Measurements from ENCODE around the gene PHACTR3. TPM values are rescaled to one million over a fixed set of nuclear protein-coding genes. Genes with fewer than 3 reads are reported as not detected.
"Not testable (repeated sequence)": the region's sequence is repeated elsewhere in the genome, so short reads cannot be mapped to it uniquely, and the experiment has no call there.

PHACTR3 gene
- total RNA-seq, 2 donors from 2014 or later: 6.4 to 6.9 TPM

DNA sequence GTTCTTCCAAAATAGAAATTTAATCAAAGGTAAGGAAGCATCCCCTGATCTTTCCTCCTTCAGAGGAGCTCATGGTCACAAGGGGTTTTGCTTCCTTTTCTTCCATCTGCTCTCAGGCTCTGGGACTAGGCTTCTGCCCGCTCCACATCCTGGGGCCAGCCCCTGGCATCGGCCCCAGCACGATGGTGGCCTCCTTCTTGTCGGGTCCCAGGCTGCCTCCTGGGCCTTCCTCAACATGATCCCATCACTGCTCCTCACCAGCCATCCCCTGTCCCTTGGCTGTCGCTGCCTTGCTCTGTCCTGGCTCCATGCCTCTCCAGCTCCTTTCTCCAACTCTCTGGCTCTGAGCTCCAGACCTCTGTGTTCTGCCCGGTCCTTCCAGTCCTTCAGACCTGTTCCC, 4.1 kb downstream of the PHACTR3 start:
- DNase-seq: no peak
- intact Hi-C loops (cut with DNase I): no loop called here
- ATAC-seq: no peak

DNA sequence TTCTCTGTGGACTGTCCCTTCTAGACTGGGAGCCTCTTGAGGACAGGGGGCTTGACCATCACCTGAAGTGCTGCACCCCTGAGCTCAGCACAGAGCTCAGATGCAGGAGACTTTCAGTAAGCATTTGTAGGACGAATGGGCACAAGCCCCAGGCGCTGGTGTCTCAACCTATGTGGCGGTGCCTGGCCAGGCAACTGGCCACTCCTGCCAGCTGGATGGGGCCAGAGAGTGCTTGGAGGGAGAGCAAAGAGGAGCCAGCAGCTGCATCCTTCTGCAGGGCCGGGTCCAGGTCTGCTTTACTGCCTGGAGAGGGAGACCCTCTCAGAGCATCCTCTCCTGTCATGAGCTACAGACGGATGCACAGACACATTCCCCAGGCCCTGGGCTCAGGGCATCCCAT, 4.5 kb downstream of the PHACTR3 start:
- DNase-seq (no peak), ATAC-seq (no peak)
- intact Hi-C loops (cut with DNase I): no loop called here

DNA sequence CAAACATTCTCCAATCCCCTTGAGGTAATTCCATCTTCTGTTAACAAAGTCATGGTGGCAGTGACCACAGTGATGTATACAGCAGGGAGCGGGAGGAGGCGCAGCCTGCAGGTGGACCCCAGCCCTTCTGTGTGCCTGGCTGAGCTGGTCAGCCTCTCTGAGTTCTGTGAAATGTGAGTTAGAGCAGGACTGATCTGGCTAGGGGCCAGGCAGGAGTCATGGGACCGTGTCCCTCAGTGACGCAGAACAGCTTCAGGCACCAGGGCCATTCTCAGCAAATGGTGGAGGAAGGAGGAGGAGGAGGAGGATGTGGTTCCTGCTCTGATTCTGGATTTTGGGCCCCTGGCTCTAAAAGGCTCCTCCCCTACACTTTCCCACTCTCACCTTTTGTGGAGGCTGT, 6.9 kb downstream of the PHACTR3 start:
- intact Hi-C loops (cut with DNase I): no loop called here
- peak; percentile 58 for DNase-seq
- ATAC-seq: peak in 1 of 2 donors; percentile 53

DNA sequence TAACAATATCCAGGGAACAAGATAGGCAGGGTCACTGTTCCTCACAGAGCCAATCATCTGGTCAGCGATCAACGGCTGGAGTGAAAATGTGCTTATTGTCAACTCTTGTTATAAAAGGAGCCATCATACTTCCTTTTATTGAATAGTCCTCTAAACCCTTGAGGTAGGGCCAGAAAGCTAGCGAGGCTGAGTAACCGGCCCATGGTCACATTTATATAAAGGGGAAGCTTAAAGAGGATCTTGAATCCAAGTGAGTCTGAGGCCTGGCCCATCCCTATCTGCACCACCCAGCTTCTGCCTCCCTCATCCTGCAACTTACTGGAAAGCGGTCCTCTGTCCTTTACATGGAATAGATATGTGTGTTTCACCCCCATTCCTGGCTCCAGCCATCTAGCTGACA, 9.5 kb downstream of the PHACTR3 start:
- DNase-seq: no peak
- intact Hi-C loops (cut with DNase I): no loop called here
- ATAC-seq: no peak

DNA sequence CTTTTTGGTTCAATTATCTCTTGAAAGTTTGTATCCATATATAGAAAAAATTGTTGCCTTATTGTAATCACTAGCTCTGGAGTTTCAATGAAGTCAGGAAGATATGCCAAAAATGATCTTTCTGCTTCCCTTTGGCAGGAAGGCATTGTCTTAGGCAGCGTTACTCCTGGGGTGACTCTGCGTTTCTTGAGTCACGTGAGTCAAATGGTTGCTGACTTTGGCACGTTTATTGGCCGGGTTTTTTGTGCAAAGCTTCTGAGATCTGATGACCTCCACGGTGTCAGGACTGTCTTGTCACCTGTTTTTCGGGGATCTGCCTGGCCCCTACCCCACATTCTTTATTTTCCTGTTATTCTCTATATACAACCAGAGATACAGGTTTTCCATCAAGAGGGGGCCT, 10.4 kb downstream of the PHACTR3 start:
- no peak for DNase-seq
- no peak for ATAC-seq
- intact Hi-C loops (cut with DNase I): no loop called here

DNA sequence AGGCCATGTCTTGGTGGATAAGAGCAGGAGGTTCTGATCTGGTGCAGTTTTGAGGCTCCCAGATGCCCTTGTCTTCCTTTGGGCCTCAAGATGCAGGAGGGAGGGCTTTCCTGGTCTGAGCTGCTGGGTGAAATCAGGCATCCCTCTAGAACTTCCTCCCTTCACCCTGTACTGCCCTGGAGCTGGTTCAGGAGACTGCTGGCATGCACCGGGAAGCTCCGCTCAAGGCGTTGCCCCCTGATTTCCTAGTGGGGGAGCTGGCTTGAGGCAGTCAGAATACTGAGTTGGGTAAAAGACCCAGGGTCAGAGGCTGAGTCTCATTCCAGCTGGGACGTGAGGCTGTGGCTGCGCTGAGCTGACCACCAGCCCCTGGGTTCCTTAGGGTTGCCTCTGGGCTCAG, 12.0 kb downstream of the PHACTR3 start:
- DNase-seq (no peak), ATAC-seq (no peak)
- intact Hi-C loops (cut with DNase I): no loop called here

DNA sequence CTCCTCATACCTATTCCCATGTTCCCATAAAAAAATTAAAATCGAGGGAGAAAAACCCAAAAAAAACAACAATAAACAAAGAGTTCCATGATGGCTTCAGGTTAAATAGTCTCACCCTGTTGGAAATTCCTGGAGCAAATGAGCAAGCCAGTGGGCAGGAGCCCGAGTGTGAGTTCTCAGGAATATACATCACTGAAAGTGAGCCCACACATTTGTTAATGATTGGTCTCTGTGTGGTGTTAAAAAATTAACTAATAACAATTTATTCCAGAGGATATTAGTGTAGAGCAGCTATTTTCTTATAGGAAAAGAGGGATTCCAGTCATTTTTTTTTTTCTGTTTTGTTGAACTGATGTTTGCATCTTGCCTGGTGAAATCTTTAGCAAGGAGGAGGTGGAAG, 12.9 kb downstream of the PHACTR3 start:
- intact Hi-C loops (cut with DNase I): no loop called here
- no peak for DNase-seq

DNA sequence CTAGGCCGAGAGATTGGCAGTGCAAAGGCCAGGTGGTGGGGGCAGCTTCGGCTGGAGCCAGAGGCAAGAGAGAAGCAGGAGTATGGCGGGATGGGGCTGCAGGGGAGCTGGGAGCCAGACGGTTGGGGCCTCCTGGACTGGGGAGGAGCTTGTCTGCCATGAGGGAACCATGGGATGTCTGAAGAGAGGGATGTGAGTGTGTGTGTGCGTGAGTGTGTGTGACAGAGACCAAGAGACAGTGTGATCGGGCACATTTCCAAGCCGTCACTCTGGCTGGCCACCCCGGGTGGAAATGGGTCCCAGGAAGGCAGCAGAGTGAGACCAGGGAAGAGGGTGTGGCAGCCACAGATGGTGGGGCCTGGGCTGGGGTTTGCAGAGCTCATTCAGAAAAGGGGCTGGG, 13.8 kb downstream of the PHACTR3 start:
- intact Hi-C loops (cut with DNase I): no loop called here
- ATAC-seq: no peak

More for the DNA sequence above, 12.9 kb downstream of the PHACTR3 start:
- no peak for ATAC-seq

DNA sequence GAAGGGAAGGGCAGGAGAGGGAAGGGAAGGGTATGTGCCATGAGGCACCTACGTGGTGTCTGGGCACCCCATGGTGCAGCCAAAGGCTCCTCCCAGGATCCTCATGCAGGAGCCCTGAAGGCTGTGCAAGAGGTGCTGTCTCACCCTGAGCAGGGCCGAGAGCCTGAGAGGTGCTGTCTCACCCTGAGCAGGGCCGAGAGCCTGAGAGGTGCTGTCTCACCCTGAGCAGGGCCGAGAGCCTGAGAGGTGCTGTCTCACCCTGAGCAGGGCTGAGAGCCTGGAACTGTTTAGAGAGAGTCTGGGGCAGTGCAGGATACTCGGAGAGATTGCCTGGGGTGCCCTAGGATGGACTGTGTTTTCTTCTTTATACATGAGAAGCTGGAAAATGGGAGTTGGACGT, 14.2 kb downstream of the PHACTR3 start:
- DNase-seq; intact Hi-C loops (cut with DNase I); ATAC-seq: not testable (repeated sequence)

More for the DNA sequence above, 13.8 kb downstream of the PHACTR3 start:
- no peak for DNase-seq

DNA sequence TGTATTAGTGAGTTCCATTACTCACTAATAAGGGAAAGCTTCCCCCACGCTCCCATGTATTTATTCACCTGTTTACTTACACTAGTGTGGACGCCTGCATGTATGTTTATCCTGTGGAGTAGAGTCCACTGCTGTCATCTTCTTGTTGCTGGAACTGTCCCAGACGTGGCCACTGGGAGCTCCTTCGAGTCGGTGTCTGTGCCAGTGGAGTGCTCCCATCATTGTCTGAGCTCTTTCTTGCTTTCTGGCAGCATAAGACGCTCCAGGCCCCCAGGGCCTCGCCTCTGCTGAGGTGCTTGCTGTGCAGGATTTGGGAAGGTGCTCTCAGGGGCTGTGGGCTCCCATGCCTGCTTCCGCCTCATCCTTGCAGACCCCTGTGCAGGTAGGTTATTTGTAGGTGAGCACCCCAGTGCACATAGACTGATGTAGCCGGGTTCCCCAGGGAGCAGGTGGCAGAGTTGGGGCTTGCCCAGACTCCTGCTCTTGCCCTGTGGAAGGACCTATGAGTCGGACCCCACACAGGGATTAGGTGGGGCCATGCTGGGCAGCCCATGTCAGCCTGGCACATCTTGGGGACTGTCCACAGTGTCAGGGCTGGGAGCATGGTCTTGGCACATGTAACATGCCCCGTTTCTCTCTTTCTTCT, 16.6 kb downstream of the PHACTR3 start:
- DNase-seq: no peak
- intact Hi-C loops (cut with DNase I): no loop called here
- ATAC-seq: no peak

DNA sequence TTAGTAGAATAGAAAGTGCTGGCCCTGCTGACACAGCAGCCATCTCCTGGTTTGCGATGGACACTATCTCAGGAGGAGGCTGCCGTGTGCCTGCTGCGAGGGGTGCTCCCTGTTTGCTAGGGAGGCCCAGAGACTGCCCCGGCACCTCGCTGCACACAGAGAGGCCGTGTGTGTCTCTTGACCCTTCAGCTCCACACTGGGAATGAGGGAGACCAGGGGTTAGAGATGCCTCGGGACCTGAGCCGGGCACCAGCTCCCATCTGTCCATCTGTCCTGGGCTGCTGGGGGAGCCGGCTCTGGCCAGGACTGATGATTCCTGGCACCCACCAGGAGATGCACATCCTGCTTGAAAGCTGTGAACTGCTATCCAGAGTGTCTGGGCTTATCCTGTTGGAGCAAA, 18.2 kb downstream of the PHACTR3 start:
- intact Hi-C loops (cut with DNase I): no loop called here
- ATAC-seq: no peak
- DNase-seq: no peak

DNA sequence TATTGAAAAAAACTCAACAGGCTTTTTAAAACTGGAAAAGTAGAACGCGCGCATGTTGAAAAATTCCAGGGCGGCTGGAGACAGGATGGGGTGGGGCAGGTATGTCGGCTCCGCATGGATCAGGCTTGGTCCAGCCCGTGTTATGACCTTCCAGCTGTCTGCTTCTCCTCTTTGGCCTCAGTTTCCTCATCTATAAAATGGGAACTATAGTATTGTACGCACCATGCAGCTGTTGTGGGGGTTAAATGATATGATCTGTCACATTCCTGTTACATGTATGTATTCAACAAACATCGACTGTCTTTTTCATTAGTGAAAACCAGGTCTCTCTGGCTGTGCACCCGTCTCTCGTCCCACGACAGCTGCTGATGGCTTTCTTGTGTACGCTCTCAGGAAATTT, 18.8 kb downstream of the PHACTR3 start:
- DNase-seq (no peak), ATAC-seq (no peak)
- intact Hi-C loops (cut with DNase I): no loop called here

DNA sequence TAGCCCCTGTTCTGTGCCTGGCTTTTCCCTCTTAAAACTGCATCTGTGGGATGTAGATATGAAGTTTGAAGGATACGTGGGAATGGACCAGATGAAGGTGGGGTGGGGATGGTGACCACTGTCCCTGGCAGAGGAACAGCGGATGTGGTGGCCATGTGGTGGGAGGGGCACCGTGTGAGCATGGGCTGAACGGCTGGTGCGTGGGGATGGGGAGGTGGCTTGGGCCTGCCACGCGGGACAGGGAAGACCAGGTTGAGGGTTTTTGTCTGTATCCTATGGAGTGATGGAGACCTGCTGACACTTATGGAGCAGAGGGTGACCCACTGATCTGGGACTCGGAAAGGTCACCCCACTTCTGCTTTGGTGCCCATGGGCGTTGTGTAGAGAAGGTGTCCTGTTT, 19.2 kb downstream of the PHACTR3 start:
- intact Hi-C loops (cut with DNase I): no loop called here
- no peak for ATAC-seq
- DNase-seq: no peak

DNA sequence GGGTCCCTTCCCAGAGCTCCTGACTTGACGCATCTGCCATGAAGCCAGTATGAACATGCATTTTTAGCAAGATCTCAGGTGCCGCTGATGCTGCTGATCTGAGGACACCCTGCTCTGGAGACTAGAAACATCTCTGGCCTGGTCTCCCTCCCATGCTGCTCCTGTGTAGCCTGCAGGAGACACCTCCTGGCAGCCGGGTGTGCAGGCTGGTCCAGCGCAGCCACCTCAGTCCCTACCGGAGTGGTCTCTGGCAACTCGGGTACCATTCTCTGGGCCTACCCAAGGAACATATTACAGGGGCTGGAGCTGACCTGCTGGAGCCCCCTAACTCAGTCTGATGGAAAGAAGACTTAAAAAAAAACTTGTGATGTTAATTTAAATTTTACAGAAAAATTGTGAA, 20.1 kb downstream of the PHACTR3 start:
- ATAC-seq (no peak), DNase-seq (no peak)
- intact Hi-C loops (cut with DNase I): no loop called here

DNA sequence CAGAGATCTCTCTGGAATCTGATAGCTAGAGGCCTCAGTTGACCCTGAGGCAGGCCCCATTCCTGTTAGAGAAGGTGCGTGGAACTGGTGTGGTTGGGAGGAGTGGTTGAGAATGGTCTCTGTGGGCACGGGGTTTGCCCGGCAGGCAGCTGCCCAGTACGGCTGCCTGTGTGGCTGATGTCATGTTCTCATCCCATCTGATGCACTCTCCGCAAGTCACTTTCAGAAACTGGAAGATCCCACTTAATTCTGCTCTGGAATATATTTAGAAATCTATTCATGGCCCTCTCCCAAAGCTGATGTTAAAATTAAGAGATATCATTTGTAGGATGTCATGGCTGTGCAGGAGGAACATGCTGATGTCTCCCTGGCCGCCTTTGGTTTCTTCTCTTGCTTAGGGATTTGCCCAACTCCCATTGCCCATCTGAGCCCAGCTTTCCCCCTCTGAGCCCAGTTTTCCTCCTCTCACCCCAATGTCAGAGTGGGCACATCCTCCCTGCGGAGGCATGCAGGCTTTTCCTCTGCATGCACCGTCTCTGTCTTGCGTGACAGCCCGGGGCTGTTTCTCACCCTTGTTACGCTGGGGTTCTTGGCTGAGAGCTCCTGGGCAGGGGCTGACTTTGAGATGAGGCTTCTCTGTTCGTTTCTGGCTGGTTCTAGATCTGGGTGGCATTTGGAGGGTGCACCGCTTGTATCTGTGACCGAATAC, 21.0 kb downstream of the PHACTR3 start:
- DNase-seq: no peak

DNA sequence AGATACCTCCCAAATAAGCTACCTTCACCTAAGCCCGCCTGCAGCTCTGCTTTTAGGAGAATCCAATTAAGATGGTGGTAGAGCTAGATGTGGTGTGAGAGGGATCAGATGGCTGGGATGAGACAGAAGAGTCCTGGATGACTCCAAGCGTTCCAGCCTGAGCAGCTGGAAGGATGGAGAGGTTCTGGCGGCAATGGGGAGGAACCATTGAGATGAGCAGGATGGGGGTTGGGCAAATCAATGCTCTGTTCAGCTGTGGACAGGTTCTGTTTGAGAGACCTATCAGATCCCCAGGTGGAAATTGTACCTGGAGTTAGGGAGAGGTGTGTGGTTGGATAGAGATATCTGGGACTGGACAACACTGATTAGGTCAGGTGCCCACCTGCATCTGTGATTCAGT, 23.0 kb downstream of the PHACTR3 start:
- no peak for ATAC-seq
- intact Hi-C loops (cut with DNase I): no loop called here

More for the DNA sequence above, 21.0 kb downstream of the PHACTR3 start:
- intact Hi-C loops (cut with DNase I): no loop called here
- no peak for ATAC-seq

DNA sequence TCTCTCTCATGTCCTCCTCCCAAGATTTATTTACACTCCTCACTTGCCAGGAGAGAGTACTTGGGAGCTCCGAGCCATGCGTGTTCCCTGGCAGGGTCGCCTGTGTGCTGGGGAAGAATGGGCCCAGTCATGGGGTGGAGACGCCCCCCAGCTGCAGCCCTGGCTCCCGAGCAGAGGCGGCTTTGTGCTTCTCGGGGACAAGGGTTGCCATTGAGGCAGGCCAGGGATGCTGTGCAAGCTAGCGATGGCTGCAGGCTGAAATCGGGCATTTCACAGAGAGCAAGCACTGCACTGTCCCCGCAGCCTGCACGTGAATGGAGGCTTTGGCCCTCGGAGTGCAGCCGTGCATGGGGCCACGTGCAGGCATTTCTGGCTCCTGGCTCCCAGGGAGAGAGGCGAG, 23.8 kb downstream of the PHACTR3 start:
- ATAC-seq (no peak), DNase-seq (no peak)
- intact Hi-C loops (cut with DNase I): no loop called here

More for the DNA sequence above, 23.0 kb downstream of the PHACTR3 start:
- no peak for DNase-seq

DNA sequence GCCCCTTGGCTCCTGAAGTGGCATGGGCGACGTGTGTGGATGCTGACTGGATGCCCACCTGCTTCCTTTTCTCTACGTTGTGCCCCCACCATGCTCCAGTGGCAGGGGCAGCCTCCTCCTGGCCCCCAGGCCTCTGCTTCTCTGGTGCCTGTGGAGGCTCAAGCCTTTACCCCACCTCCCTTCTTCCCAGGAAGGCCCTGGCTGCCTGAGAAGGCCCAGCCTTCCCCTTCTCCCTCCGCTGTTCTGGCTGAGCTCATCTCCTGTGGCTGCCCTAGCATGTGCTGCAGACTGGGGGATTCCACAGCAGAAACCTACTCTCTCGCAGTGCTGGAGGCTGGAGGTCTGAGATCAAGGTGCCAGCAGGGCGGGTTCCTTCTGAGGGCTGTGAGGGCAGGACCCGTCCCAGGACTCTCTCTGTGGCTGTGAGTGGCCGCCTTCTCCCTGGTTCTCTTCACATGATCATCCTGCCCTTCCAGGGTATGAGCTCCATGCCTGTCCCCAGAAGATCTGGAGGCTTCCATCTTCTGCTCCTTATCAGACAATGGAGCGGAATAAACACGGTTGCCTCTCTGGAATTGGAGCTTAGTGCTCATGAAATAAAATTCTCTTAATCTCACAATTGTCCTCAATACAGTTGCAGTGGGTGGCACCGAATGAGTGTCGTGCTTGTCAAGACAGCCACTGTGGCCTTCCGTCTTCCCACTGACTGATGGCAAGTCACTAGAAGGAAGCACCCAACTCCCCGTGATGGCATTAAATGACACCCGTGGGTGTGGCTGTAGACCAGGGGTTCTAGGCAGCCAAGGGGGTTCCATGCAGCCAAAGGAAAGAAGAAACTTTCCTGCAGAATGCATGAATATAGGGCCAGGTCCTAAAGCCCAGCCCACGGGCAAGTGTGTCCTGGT, 25.1 kb downstream of the PHACTR3 start:
- no peak for ATAC-seq

DNA sequence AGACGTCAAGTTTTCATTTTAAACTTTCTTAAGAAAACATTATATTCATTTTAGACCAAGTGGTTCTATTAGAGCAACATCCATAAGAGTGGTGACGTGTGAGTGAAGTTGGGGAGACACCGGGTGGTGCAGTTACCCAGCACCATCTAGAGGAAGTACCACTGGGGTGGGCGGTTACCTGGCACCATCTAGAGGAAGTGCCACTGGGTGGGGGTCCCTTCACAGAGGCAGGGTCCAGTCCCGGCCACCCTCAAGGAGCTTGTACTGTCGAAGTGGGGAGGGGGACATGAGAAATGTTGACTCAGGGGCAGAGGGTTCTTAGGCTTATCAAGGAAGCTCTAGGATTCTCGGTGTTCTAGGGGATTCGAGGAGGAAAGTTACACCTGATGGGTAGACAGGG, 26.2 kb downstream of the PHACTR3 start:
- intact Hi-C loops (cut with DNase I): no loop called here

More for the DNA sequence above, 25.1 kb downstream of the PHACTR3 start:
- DNase-seq: no peak
- intact Hi-C loops (cut with DNase I): no loop called here

More for the DNA sequence above, 26.2 kb downstream of the PHACTR3 start:
- ATAC-seq: no peak
- DNase-seq: no peak

Data from left cardiac atrium (tissue), 4 donors.